Mammary epithelial cell (primary cell): ENCODE measurements around the gene RSPH9.

Experiments used
- CTCF ChIP-seq, 2 donors: IDR thresholded peaks in 1 of 2; conservative IDR thresholded peaks in 1 of 2; 2 replicates each; pipeline ENCODE4 v1.5.1; 2011 to 2012; ENCODE audit warnings: inconsistent platforms in 2 of 2, low read length in 2 of 2, mild to moderate bottlenecking in 2 of 2, control low read depth in 1 of 2, low read depth in 1 of 2; ENCODE audit not compliant: insufficient read depth in 1 of 2; ENCODE audit errors: extremely low read depth in 1 of 2
- EZH2 ChIP-seq: IDR thresholded peaks from 2 replicates; pipeline ENCODE4 v1.6.1; 2012; ENCODE audit warnings: low read length, inconsistent platforms, borderline replicate concordance

GRCh38 chr6:43705996-43706395, 61.2 kb downstream of the RSPH9 start:
- TF ChIP-seq CTCF (conservative IDR thresholded peaks at IDR 0.05 in 1 of 2, IDR thresholded peaks at IDR 0.05 in 1 of 2; ENCODE audit: extremely low read depth in 1 of 2, insufficient read depth in 1 of 2, low read depth in 1 of 2, low read length in 2 of 2) (no peak), EZH2 (no peak)
